NCI-H2081 (cell line): ENCODE results near the gene HSF4.

Experiments used
- DNase-seq, 2 experiments: peaks; one replicate each; lab custom pipeline; 2025; lab: John Stamatoyannopoulos, UW

The HSF4 gene

DNA sequence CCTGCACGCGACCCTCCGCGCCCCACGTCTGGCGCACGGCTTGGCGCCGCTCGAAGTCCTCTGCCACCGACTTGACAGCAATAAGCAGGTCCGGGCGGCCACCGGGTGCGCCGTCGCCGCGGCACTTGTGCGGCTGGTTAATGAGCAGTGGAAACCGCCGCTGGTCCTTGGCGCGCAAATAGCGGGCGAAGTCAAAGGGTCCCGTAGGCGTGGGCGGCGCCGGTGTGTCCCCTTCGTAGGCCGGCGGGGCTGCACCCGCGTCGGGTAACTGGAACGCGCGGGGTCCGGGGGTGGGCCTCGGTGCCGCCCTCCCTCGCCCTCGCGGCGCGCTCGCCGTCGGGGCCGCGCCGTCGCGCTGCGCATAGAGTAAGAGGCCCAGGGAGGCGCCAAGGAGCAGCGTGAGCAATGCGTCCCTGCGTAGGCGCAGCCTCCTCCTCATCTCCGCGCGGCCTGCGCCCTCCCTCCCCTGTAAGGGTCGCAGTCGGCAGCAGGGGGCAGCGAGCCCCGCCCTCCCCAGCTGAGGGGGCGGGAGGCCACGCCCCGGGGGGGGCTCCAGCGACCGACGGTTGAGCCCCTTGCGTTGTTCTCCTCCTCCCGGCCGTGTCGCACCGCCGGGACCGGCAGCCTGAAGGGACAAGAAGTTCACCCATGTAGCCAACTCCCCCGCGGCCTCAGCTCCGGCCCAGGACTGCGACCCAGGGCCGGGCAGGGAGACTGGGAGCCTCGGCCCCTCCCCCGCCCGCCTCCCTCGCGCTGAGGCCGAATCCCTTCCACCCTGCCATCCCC, 14.3 kb upstream of the HSF4 start:
- DNase-seq = no peak

- peak; percentile 17 to 32 for DNase-seq
These were observed 13.6 kb upstream of the HSF4 start, which contains the start of gene B3GNT9 for GRCh38 chr16:67150833-67151396. Gene B3GNT9, minus strand, starts transcription at chr16:67150998. Its CDS starts 513 bp downstream, at chr16:67150485.

DNA sequence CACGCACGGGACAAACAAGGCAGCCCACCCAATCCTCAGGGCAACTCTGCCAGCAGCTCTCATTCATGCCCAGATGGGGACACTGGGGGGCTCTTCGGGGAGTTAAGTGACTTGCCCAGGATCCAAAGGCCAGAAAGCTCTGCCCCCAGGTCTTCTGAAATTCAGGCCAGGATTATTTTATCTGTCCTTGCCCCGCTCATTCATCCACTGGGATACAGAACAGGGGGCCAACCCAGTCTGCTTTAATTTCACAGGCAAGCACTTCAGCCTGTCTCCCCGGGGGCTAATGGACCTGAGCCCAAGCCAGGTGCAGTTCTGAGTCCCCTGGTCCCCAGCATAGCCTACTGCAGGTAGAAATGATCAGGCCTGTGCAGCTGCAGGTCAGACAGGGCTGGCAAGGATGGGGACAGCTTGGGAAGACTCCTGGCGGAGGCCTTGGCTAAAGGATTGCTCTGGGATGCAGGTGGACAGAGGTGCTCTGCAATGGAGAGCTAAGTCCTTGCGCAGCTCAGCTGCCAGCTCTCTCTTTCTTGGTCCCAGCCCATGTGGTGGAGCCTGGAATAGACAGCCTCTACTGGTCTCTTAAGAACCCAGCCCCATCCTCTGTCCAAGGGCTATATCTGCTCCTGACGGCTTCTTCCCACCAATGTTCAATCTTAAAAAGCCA, 13.0 kb upstream of the HSF4 start:
- DNase-seq = no peak

GRCh38 chr16:67154578-67155294, 9.8 kb upstream of the HSF4 start:
- DNase-seq = no peak

- DNase-seq = peak; percentile 47 to 53
These were observed 9.0 kb upstream of the HSF4 start for GRCh38 chr16:67155295-67156142.

GRCh38 chr16:67156143-67156844, 8.3 kb upstream of the HSF4 start:
- DNase-seq = no peak

GRCh38 chr16:67157106-67157748, 7.3 kb upstream of the HSF4 start:
- no peak for DNase-seq

DNA sequence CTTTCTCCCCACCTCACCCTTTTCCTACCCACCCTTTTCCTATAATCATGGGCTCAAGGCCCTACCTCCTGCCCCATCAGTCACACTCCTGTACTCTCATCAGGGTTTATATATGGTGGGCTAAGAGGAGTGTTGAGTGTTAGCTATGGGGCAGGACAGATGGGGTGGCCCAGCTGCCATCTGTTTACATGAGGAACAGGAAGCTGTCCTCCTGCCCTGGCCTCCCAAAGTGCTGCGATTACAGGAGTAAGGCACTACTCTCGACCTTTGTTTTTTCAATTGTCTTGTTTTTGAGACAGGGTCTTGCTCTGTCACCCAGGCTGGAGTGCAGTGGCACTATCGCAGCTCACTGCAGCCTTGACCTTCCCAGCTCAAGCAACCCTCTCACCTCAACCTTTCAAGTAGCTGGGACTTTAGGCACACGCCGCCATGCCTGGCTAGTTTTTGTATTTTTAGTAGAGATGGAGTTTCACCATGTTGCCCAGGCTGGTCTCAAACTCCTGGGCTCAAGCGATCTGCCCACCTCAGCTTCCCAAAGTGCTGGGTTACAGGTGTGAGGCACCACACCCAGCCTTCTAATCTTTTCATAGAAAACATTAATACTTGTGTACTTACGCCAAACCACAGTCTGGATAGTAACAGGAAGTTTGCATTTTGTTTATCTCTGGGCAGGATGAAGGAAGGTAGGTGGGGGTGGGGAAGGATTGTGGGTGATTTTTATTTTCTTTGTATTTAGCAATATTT, 6.5 kb upstream of the HSF4 start:
- no peak for DNase-seq

- DNase-seq = no peak
These were observed 5.6 kb upstream of the HSF4 start for GRCh38 chr16:67158637-67159600.

GRCh38 chr16:67161595-67162058, 2.9 kb upstream of the HSF4 start:
- DNase-seq = no peak

DNA sequence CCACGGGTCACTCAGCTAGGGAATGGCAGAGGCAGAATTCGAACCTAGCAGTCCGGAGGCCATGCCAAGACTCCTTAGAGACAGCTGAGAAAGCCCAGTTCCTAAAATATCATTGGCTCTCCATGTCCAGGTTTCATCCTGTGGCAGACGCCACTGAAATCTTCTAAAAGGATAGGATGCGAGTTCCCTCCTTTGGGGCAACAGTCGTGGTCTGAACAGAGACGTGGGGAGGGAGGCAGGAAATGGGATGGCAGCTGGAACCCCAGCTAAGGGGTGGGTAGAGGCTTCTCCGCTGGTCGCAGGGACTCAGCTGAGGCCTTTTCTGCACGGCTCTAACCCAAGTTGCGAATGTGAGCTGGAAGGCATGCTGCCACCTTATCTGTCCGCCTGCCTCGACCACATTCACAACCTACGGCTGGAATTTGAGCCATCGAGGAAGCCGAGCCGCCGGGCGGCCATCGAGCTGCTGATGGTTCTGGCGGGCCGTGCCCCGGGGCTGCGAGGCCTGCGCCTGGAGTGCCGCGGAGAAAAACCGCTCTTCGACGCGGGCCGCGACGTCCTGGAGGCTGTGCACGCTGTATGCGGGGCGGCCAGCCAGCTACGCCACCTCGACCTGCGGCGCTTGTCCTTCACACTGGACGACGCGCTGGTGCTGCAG, 1.9 kb upstream of the HSF4 start:
- no peak for DNase-seq

DNA sequence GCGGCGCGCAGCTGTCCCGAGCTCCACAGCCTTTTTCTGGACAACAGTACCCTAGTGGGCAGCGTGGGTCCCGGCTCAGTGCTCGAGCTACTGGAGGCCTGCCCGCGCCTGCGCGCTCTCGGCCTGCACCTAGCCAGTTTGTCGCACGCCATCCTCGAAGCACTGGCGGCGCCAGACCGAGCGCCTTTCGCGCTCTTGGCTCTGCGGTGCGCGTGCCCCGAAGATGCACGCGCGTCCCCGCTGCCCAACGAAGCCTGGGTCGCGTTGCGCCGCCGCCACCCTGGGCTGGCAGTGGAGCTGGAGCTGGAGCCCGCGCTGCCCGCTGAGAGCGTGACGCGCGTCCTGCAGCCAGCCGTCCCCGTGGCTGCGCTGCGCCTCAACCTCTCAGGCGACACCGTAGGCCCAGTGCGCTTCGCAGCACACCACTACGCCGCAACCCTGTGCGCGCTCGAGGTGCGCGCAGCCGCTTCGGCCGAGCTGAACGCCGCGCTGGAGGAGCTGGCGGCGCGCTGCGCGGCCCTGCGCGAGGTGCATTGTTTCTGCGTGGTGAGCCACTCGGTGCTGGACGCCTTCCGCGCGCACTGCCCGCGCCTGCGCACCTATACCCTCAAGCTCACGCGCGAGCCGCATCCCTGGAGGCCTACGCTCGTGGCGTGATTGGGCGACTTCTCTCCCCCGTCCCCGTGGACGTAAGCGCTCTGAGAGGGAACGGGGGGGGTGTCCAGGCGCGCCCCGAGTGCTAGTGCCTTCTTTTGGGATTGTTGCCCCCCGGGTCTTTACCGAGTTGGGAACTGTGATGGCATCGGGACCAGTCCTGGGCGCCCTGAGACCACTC, 1.2 kb upstream of the HSF4 start:
- DNase-seq = peak; percentile 72 to 84

- peak in 1 of 2 experiments; percentile 43 for DNase-seq
These were observed 466 bp upstream of the HSF4 start for GRCh38 chr16:67163999-67164558.

- no peak for DNase-seq
These were observed 855 bp downstream of the HSF4 start for GRCh38 chr16:67165121-67166078.

DNA sequence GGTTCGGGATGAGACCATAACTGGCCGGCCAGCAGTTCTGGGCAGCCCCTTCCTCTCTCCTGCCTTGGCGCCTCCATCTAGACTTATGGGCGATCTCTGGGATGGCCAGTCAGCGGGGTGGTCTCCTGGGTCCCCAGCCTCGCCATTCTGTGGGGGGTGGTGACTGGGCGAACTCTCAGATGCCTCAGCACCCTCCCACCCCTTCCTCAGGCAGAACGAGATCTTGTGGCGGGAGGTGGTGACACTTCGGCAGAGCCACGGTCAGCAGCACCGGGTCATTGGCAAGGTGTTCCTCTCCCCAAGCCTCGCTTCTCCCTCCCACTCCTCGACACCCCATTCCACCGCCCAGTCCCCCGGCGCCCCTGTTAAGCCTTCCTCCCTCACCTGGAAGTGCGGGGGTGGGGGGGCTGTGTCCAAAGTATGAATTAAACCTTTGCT, 1.6 kb downstream of the HSF4 start:
- no peak for DNase-seq
